Measurements from ENCODE around the gene SLF2.

Gene SLF2

DNA sequence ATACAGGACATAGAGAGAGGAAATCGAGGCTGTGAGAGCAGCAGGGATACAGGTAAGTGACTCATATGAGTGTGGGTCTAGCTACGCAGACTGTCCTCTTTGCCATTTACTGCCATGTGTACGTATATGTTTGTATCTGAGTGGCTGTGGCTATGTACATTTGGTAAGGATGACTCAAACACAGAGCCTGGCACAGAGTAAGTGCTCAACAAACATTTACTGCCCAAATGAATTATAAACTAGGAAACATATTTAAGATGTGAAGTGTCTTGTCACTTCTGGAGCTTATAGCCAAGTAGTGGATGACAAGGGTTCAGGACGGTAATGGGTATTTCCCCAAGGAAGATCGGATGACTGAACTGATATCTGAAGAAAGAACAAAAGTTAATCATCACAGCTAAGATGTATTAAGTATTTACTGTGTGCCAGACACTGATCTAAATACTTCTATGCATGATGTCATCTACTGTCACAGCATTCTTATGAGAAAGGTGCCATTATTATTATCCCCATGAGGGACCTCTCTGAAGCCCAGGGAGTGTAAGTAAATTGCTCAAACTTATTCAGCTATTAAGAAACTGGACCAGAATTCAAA is 68.5 kb downstream of the SLF2 start:
- TF ChIP-seq, protein P1, sequence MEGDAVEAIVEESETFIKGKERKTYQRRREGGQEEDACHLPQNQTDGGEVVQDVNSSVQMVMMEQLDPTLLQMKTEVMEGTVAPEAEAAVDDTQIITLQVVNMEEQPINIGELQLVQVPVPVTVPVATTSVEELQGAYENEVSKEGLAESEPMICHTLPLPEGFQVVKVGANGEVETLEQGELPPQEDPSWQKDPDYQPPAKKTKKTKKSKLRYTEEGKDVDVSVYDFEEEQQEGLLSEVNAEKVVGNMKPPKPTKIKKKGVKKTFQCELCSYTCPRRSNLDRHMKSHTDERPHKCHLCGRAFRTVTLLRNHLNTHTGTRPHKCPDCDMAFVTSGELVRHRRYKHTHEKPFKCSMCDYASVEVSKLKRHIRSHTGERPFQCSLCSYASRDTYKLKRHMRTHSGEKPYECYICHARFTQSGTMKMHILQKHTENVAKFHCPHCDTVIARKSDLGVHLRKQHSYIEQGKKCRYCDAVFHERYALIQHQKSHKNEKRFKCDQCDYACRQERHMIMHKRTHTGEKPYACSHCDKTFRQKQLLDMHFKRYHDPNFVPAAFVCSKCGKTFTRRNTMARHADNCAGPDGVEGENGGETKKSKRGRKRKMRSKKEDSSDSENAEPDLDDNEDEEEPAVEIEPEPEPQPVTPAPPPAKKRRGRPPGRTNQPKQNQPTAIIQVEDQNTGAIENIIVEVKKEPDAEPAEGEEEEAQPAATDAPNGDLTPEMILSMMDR (IDR thresholded peaks at IDR 0.05): no peak

GRCh38 chr10:100982916-100983830 is 70.4 kb downstream of the SLF2 start:
- TF ChIP-seq, protein P1 (IDR thresholded peaks at IDR 0.05): no peak

- TF ChIP-seq, protein P1 (IDR thresholded peaks at IDR 0.05): no peak
Observed at GRCh38 chr10:100983868-100984671, 71.3 kb downstream of the SLF2 start.

GRCh38 chr10:100984672-100985177 is 72.0 kb downstream of the SLF2 start:
- TF ChIP-seq, protein P1 (IDR thresholded peaks at IDR 0.05): no peak

GRCh38 chr10:100985336-100985735 is 72.6 kb downstream of the SLF2 start:
- TF ChIP-seq, protein P1 (IDR thresholded peaks at IDR 0.05): no peak

- TF ChIP-seq, protein P1 (IDR thresholded peaks at IDR 0.05): no peak
Observed at GRCh38 chr10:100986623-100986951, 73.8 kb downstream of the SLF2 start.

DNA sequence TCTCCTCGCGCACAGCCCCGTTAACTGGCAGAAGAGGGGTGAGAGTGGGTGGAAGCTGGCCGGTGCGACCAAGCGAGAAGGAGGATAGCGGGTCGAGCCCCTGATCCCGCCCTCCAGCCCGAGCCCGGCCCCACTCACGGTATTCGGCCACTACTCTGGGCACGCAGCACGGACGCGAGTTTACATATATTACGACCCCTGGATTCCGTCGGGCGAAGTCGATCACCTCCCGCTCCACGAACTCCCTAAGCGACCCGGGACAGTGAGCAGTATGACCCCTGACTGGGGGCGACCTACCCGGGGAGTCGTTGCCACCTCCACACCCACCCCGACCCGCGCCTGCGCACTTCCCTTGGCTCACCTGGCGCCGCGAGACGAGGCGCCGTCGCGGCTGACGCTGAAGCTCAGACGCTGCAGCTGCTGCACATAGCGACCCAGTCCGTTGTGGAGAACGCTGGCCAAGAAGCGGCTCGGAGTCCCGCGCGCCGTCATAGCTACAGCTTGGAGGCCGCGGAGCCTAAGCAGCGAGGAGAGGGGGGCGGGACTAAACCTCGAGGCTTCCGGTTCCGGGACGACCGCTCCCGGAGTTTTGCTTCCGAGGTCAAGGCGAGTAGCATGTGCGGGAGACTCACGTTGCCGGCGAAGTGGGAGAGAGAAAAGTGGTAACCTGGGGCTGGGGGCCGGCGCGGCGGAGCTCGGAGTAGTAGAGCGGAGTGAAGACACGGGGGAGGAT is 74.4 kb downstream of the SLF2 start, which contains the start of the genes MRPL43 and TWNK:
Gene MRPL43 (minus strand): TSS at position 546 of the 733 bp plus-strand sequence. CDS start 54 bp downstream, at position 492.
Gene TWNK (plus strand): TSS at position 592 of the 733 bp plus-strand sequence. CDS start 668 bp downstream, outside the sequence.
- TF ChIP-seq, protein P1 (IDR thresholded peaks at IDR 0.05): no peak

All from LNCAP (cell line).